Measurements from ENCODE around the gene GSAP. TPM values are rescaled to one million over a fixed set of nuclear protein-coding genes. Genes with fewer than 3 reads are reported as not detected.

Gene GSAP
- total RNA-seq, 1 experiment from 2014 or later = 23.3 TPM

- Mint-ChIP-seq H3K9me3 (ENCODE audit: low read depth, unreplicated experiment) (no peaks in the 10 kb centered on the region), H3K4me3 (ENCODE audit: low read depth, unreplicated experiment) (no peak overlapping the region), H3K27me3 (ENCODE audit: unreplicated experiment) (no peaks in the 10 kb centered on the region), H3K36me3 (ENCODE audit: insufficient read depth, unreplicated experiment) (no peaks in the 10 kb centered on the region), H3K4me1 (ENCODE audit: low read depth, unreplicated experiment) (peaks cover 8% of the 10 kb centered on the region), H3K27ac (ENCODE audit: unreplicated experiment) (no peak overlapping the region)
- intact Hi-C loops (cut with micrococcal nuclease; ENCODE audit: unreplicated experiment) = no loop called here
- no peak for DNase-seq
- BruUV-seq (replicated peaks) = no TSS peak
- CTCF ChIA-PET = no interaction called here
- TF ChIP-seq CTCF (IDR thresholded peaks at IDR 0.05; ENCODE audit: unreplicated experiment) = no peak
Observed at GRCh38 chr7:77315182-77315591, 101.0 kb downstream of the GSAP start.

GRCh38 chr7:77313876-77314480, 102.2 kb downstream of the GSAP start:
- CTCF ChIA-PET = no interaction called here
- Mint-ChIP-seq H3K36me3 (ENCODE audit: insufficient read depth, unreplicated experiment) (no peaks in the 10 kb centered on the region), H3K4me1 (ENCODE audit: low read depth, unreplicated experiment) (peaks cover 8% of the 10 kb centered on the region), H3K4me3 (ENCODE audit: low read depth, unreplicated experiment) (no peak overlapping the region), H3K27ac (ENCODE audit: unreplicated experiment) (no peak overlapping the region), H3K9me3 (ENCODE audit: low read depth, unreplicated experiment) (no peaks in the 10 kb centered on the region), H3K27me3 (ENCODE audit: unreplicated experiment) (no peaks in the 10 kb centered on the region)
- no TSS peak for BruUV-seq (replicated peaks)
- DNase-seq = no peak
- no peak for TF ChIP-seq CTCF (IDR thresholded peaks at IDR 0.05; ENCODE audit: unreplicated experiment)
- intact Hi-C loops (cut with micrococcal nuclease; ENCODE audit: unreplicated experiment) = no loop called here

GRCh38 chr7:77313085-77313484, 103.1 kb downstream of the GSAP start:
- Mint-ChIP-seq H3K4me1 (ENCODE audit: low read depth, unreplicated experiment) (peaks cover 8% of the 10 kb centered on the region), H3K36me3 (ENCODE audit: insufficient read depth, unreplicated experiment) (no peaks in the 10 kb centered on the region), H3K9me3 (ENCODE audit: low read depth, unreplicated experiment) (peaks cover under 1% of the 10 kb centered on the region), H3K27ac (ENCODE audit: unreplicated experiment) (no peak overlapping the region), H3K27me3 (ENCODE audit: unreplicated experiment) (no peaks in the 10 kb centered on the region), H3K4me3 (ENCODE audit: low read depth, unreplicated experiment) (no peak overlapping the region)
- no TSS peak for BruUV-seq (replicated peaks)
- CTCF ChIA-PET = no interaction called here
- DNase-seq = no peak
- no peak for TF ChIP-seq CTCF (IDR thresholded peaks at IDR 0.05; ENCODE audit: unreplicated experiment)
- intact Hi-C loops (cut with micrococcal nuclease; ENCODE audit: unreplicated experiment) = no loop called here

- BruUV-seq (replicated peaks) = no TSS peak
- Mint-ChIP-seq H3K27ac (ENCODE audit: unreplicated experiment) (no peak overlapping the region), H3K4me3 (ENCODE audit: low read depth, unreplicated experiment) (no peak overlapping the region), H3K4me1 (ENCODE audit: low read depth, unreplicated experiment) (no peaks in the 10 kb centered on the region), H3K36me3 (ENCODE audit: insufficient read depth, unreplicated experiment) (peaks cover 3% of the 10 kb centered on the region), H3K27me3 (ENCODE audit: unreplicated experiment) (no peaks in the 10 kb centered on the region), H3K9me3 (ENCODE audit: low read depth, unreplicated experiment) (peaks cover 4% of the 10 kb centered on the region)
- CTCF ChIA-PET = no interaction called here
- intact Hi-C loops (cut with micrococcal nuclease; ENCODE audit: unreplicated experiment) = no loop called here
- DNase-seq = no peak
- TF ChIP-seq CTCF (IDR thresholded peaks at IDR 0.05; ENCODE audit: unreplicated experiment) = no peak
Observed at GRCh38 chr7:77310982-77311381, 105.2 kb downstream of the GSAP start.
